Fibroblast of lung (primary cell): ENCODE measurements around the gene PRM1. TPM values are rescaled to one million over a fixed set of nuclear protein-coding genes. Genes with fewer than 3 reads are reported as not detected.

Experiments used
- DNase-seq, 2 donors: peaks; one replicate each; pipeline versions ENCODE4 v3.0.0 to v3.0.0-alpha.2; 2010; ENCODE audit warnings: low read depth in 2 of 2
- H2AFZ ChIP-seq: 2 replicates; pipeline ENCODE4 v1.5.1; 2012; ENCODE audit warnings: low read length, control low read depth, inconsistent platforms
- H3K27ac ChIP-seq: 2 replicates; pipeline ENCODE4 v1.5.1; 2011; ENCODE audit warnings: low read length, control low read depth; ENCODE audit not compliant: insufficient read depth
- H3K27me3 ChIP-seq: 2 replicates; pipeline ENCODE4 v1.5.1; 2011; ENCODE audit warnings: mild to moderate bottlenecking, low read length; ENCODE audit not compliant: control insufficient read depth, insufficient read depth
- H3K36me3 ChIP-seq: 2 replicates; pipeline ENCODE4 v1.5.1; 2011; ENCODE audit warnings: low read length; ENCODE audit not compliant: control insufficient read depth, insufficient read depth
- H3K4me1 ChIP-seq: 2 replicates; pipeline ENCODE4 v1.5.1; 2011; ENCODE audit warnings: low read length; ENCODE audit not compliant: control insufficient read depth, insufficient read depth; ENCODE audit errors: extremely low read depth
- H3K4me2 ChIP-seq: 2 replicates; pipeline ENCODE4 v1.5.1; 2011; ENCODE audit warnings: low read length, control low read depth; ENCODE audit not compliant: insufficient read depth; ENCODE audit errors: extremely low read depth
- H3K4me3 ChIP-seq, 4 experiments: fragments of 200-600 bp in 1 of 4; sonication (generic) in 1 of 4; replicated peaks in 1 of 4; 2 replicates each; pipeline ENCODE4 v1.5.1; 2011 to 2016; ENCODE audit warnings: low read length in 4 of 4, low read depth in 3 of 4, mild to moderate bottlenecking in 3 of 4, control low read depth in 2 of 4, inconsistent platforms in 1 of 4, mixed read lengths in 1 of 4; ENCODE audit not compliant: insufficient read depth in 1 of 4; ENCODE audit errors: control extremely low read depth in 1 of 4
- H3K79me2 ChIP-seq: 2 replicates; pipeline ENCODE4 v1.5.1; 2012; ENCODE audit warnings: mild to moderate bottlenecking, low read length, inconsistent platforms; ENCODE audit not compliant: control insufficient read depth, insufficient read depth
- H3K9ac ChIP-seq: 2 replicates; pipeline ENCODE4 v1.5.1; 2011; ENCODE audit warnings: mild to moderate bottlenecking, low read length, control low read depth; ENCODE audit not compliant: insufficient read depth
- H3K9me3 ChIP-seq: 2 replicates; pipeline ENCODE4 v1.5.1; 2012; ENCODE audit warnings: low read depth, low read length; ENCODE audit not compliant: control insufficient read depth, insufficient read depth
- H4K20me1 ChIP-seq: 2 replicates; pipeline ENCODE4 v1.5.1; 2011; ENCODE audit warnings: low read length; ENCODE audit not compliant: control insufficient read depth, insufficient read depth; ENCODE audit errors: extremely low read depth
- EZH2 ChIP-seq: IDR thresholded peaks from 2 replicates; pipeline ENCODE4 v1.5.1; 2012; ENCODE audit warnings: low read length, control low read depth, mild to moderate bottlenecking; ENCODE audit errors: missing control alignments
- polyA plus RNA-seq, 2 donors: library from polyadenylated mRNA; depleted of rRNA in 1 of 2; stranded (reverse) in 1 of 2; unstranded in 1 of 2; fragments of >200 nt; gene quantifications; 2 replicates each; pipeline ENCODE4 v1.2.1, GENCODE V29; 2011 to 2012; ENCODE audit warnings: missing spikeins in 1 of 2
- total RNA-seq: library from RNA; depleted of rRNA; stranded (reverse); fragments of >200 nt; gene quantifications from 2 replicates; pipeline ENCODE4 v1.2.1, GENCODE V29; 2014
- TF ChIP-seq, protein P1 (sequence below), 2 donors: IDR thresholded peaks in 1 of 2; conservative IDR thresholded peaks in 1 of 2; 1 replicate in 1 of 2; 2 replicates in 1 of 2; pipeline ENCODE4 v1.5.1; 2011 to 2012; ENCODE audit warnings: low read length in 2 of 2, control low read depth in 1 of 2, inconsistent platforms in 1 of 2, low read depth in 1 of 2, mild to moderate bottlenecking in 1 of 2

The PRM1 gene
- total and polyA plus RNA-seq, 2 donors (not counting 1 experiment from before 2014, with no cell fraction given): not detected

DNA sequence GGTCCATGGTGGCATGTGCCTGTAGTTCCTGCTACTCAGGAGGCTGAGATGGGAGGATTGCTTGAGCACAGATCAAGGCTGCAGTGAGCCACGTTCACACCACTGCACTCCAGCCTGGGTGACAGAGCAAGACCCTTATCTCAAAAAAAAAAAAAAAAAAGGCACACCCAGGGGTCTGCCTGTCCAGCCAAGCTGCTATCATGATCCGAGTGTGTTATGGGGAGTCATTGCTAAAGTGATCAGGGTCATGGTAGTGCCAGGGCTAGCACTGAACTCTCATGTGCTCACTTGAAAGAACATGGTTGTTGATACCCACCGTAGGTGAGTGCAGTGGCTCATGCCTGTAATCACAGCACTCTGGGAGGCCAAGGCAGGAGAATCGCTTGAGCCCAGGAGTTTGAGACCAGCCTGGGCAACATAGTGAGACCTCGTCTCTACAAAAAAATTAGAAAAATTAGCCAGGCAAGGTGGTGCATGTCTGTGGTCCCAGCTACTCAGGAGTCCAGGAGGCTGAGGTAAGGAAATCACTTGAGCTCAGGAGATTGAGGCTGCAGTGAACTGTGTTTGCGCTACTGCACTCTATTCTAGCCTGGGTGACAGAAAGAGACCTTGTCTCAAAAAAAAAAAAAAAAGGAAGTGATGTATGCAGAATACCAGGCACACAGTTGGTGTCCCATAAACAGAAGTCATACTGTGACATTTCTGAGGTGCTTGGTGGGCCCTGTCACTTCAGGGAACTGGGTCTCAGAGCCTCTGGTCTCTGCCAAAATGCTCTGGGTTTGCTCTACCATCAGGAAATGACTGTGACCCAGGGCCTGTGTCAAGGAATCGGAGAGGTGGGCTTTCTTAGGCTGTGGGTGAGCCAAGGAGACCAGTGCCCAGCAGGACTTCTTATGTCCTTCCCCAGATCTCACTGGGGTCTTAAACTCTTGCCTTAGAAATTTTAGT, 2.2 kb downstream of the PRM1 start:
- no peak for TF ChIP-seq EZH2
- TF ChIP-seq, protein P1, sequence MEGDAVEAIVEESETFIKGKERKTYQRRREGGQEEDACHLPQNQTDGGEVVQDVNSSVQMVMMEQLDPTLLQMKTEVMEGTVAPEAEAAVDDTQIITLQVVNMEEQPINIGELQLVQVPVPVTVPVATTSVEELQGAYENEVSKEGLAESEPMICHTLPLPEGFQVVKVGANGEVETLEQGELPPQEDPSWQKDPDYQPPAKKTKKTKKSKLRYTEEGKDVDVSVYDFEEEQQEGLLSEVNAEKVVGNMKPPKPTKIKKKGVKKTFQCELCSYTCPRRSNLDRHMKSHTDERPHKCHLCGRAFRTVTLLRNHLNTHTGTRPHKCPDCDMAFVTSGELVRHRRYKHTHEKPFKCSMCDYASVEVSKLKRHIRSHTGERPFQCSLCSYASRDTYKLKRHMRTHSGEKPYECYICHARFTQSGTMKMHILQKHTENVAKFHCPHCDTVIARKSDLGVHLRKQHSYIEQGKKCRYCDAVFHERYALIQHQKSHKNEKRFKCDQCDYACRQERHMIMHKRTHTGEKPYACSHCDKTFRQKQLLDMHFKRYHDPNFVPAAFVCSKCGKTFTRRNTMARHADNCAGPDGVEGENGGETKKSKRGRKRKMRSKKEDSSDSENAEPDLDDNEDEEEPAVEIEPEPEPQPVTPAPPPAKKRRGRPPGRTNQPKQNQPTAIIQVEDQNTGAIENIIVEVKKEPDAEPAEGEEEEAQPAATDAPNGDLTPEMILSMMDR (conservative IDR thresholded peaks at IDR 0.05 in 1 of 2, IDR thresholded peaks at IDR 0.05 in 1 of 2; ENCODE audit: low read depth in 1 of 2, low read length in 2 of 2): no peak
- no peak for DNase-seq
- H3K9ac ChIP-seq: no peak overlapping the region
- H3K9me3 ChIP-seq: no peaks in the 10 kb centered on the region
- H3K79me2 ChIP-seq: no peaks in the 10 kb centered on the region
- no peak overlapping the region for H3K4me3 ChIP-seq
- H3K4me2 ChIP-seq: no peak overlapping the region
- H3K36me3 ChIP-seq: no peaks in the 10 kb centered on the region
- no peaks in the 10 kb centered on the region for H4K20me1 ChIP-seq
- no peak overlapping the region for H2AFZ ChIP-seq
- H3K4me1 ChIP-seq: no peaks in the 10 kb centered on the region
- peaks cover 18% of the 10 kb centered on the region for H3K27me3 ChIP-seq
- H3K27ac ChIP-seq: no peak overlapping the region

DNA sequence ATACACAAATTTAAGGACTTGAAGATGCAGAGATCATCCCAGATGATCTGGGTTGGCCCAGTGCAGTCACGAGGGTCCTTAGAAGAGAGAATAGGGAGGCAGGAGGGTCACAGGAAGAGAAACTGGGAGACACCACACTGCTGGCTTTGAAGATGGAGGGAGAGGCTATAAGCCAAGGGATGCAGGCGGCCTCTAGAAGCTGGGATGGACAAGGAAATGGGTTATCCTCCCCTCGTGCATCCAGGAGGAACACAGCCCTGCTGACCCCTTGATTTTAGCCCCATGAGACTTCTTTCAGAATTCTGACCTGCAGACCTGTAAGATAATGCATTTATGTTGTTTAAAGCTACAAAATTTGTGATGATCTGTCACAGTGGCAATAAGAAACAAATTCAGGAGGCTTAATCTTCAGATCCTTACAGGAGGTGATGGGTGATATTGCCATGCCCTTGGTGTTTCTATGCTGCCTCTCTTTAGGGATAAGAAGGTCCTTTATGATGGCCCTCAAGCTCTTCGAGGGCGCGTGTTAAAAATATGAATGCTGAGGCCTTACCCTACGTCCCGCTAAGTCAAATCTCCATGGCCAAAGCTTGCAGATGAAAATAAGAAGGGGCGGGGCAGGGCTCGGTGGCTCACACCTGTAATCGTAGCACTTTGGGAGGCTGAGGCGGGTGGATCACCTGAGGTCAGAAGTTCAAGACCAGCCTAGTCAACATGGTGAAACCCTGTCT, 3.4 kb downstream of the PRM1 start:
- Histone ChIP-seq H3K4me3 (no peak overlapping the region), H2AFZ (no peak overlapping the region), H3K9me3 (no peaks in the 10 kb centered on the region)

More for the DNA sequence above, 3.4 kb downstream of the PRM1 start:
- TF ChIP-seq EZH2: no peak
- TF ChIP-seq, protein P1 (conservative IDR thresholded peaks at IDR 0.05 in 1 of 2, IDR thresholded peaks at IDR 0.05 in 1 of 2; ENCODE audit: low read depth in 1 of 2, low read length in 2 of 2): no peak
- H4K20me1 ChIP-seq: no peaks in the 10 kb centered on the region
- no peak for DNase-seq
- H3K9ac ChIP-seq: no peak overlapping the region
- no peaks in the 10 kb centered on the region for H3K4me1 ChIP-seq
- no peaks in the 10 kb centered on the region for H3K79me2 ChIP-seq
- peaks cover 17% of the 10 kb centered on the region for H3K27me3 ChIP-seq
- H3K27ac ChIP-seq: no peak overlapping the region
- H3K4me2 ChIP-seq: no peak overlapping the region
- H3K36me3 ChIP-seq: no peaks in the 10 kb centered on the region
